K562 (cell line): ENCODE measurements around the gene RGL2. TPM values are rescaled to one million over a fixed set of nuclear protein-coding genes. Genes with fewer than 3 reads are reported as not detected.
A peak's percentile ranks its signal among the peaks of the same experiment; 100 is the strongest.

ENCODE experiments used
- ATAC-seq: fragments of 200-7000 bp; cut with Tn5 transposase; 3 replicates; pipeline ENCODE4 v1.9.1; 2020; ENCODE audit warnings: moderate library complexity
- BruUV-seq: library from RNA; stranded (reverse); fragments of 400-500 nt; replicated peaks from 2 replicates; lab custom pipeline; 2021; lab: Mats Ljungman, UMichigan
- CTCF ChIA-PET: fragments of 300-600 bp; formaldehyde crosslinking; extraction: SDS; loops from one replicate; lab custom pipeline; 2021; ENCODE audit warnings: low intra/inter-chr PET ratio; lab: Yijun Ruan, JAX
- POLR2A ChIA-PET: fragments of 300-600, 350-650 bp; sonication (Branson Sonifier 250); formaldehyde crosslinking; extraction: SDS; loops from one replicate; lab custom pipeline; 2021; ENCODE audit warnings: antibody characterized with exemption, inconsistent platforms; lab: Yijun Ruan, JAX
- DNase-seq, 4 experiments: peaks; one replicate each; pipeline versions ENCODE4 v3.0.0 to v3.0.0-alpha.2; 2011 to 2018; ENCODE audit warnings: low spot score in 3 of 4, mixed read lengths in 3 of 4; ENCODE audit errors: extremely low read depth in 1 of 4
- FAIRE-seq: peaks from 2 replicates; lab custom pipeline; 2011; peaks lifted over from hg19 to GRCh38; lab: Jason Lieb, UNC
- H2AFZ ChIP-seq: 2 replicates; pipeline ENCODE4 v1.6.0; 2011; ENCODE audit warnings: low read depth, low read length, control low read depth, inconsistent platforms
- H3K27ac ChIP-seq: fragments of 200-600 bp; 3 replicates; pipeline ENCODE4 v1.8.0; 2011; ENCODE audit warnings: low read depth, mild to moderate bottlenecking, control low read depth, inconsistent platforms, low read length, moderate library complexity, mixed read lengths; ENCODE audit errors: extremely low read depth
- H3K27me3 ChIP-seq, 2 experiments: fragments of 300-600 bp in 1 of 2; 2 replicates in 1 of 2; 3 replicates in 1 of 2; pipeline versions ENCODE4 v1.6.0 to v1.8.0; 2011; ENCODE audit warnings: inconsistent platforms in 2 of 2, low read length in 2 of 2, mild to moderate bottlenecking in 1 of 2, mixed read lengths in 1 of 2, moderate library complexity in 1 of 2; ENCODE audit not compliant: control insufficient read depth in 2 of 2, insufficient read depth in 2 of 2
- H3K36me3 ChIP-seq: fragments of 300-600 bp; 3 replicates; pipeline ENCODE4 v1.8.0; 2011; ENCODE audit warnings: mild to moderate bottlenecking, low read length, inconsistent platforms; ENCODE audit not compliant: control insufficient read depth, insufficient read depth
- H3K4me1 ChIP-seq, 2 experiments: fragments of 200-600 bp in 1 of 2; replicated peaks in 1 of 2; 2 replicates in 1 of 2; 3 replicates in 1 of 2; pipeline versions ENCODE4 v1.5.1 to v1.8.0; 2011; ENCODE audit warnings: inconsistent platforms in 2 of 2, low read length in 2 of 2, mild to moderate bottlenecking in 1 of 2, mixed read lengths in 1 of 2, moderate library complexity in 1 of 2; ENCODE audit not compliant: control insufficient read depth in 2 of 2, insufficient read depth in 2 of 2
- H3K4me2 ChIP-seq: 2 replicates; pipeline ENCODE4 v1.6.1; 2011; ENCODE audit warnings: low read length, control low read depth, inconsistent platforms, mixed read lengths; ENCODE audit not compliant: insufficient read depth
- H3K4me3 ChIP-seq: fragments of 200-600 bp; sonication (generic), shearing (Covaris generic); 2 replicates; pipeline ENCODE4 v1.5.1; 2016; ENCODE audit warnings: control low read depth, inconsistent platforms
- H3K79me2 ChIP-seq: fragments of 200-600 bp; 3 replicates; pipeline ENCODE4 v1.8.0; 2011; ENCODE audit warnings: low read length, inconsistent platforms; ENCODE audit not compliant: control insufficient read depth, insufficient read depth
- H3K9ac ChIP-seq, 2 experiments: 2 replicates each; pipeline versions ENCODE4 v1.6.0 to v1.6.1; 2011; ENCODE audit warnings: low read depth in 2 of 2, low read length in 2 of 2, control low read depth in 1 of 2, inconsistent platforms in 1 of 2, mild to moderate bottlenecking in 1 of 2, mixed read lengths in 1 of 2; ENCODE audit not compliant: insufficient read depth in 1 of 2
- H3K9me1 ChIP-seq: one replicate; pipeline ENCODE4 v1.6.0; 2011; ENCODE audit warnings: inconsistent platforms, mild to moderate bottlenecking, low read length, moderate library complexity; ENCODE audit not compliant: control insufficient read depth, insufficient read depth
- H3K9me3 ChIP-seq: replicated peaks from 2 replicates; pipeline ENCODE4 v1.5.1; 2011; ENCODE audit warnings: low read depth, low read length, inconsistent platforms; ENCODE audit not compliant: control insufficient read depth, insufficient read depth
- H4K20me1 ChIP-seq: replicated peaks from 2 replicates; pipeline ENCODE4 v1.6.1; 2011; ENCODE audit warnings: low read length, inconsistent platforms, mixed read lengths; ENCODE audit not compliant: control insufficient read depth, insufficient read depth
- CAMTA2 ChIP-seq: fragments of 250-450 bp; sonication (Bioruptor Pico); conservative IDR thresholded peaks from 2 replicates; pipeline ENCODE4 v1.5.1; 2022
- HDAC8 ChIP-seq: fragments of 450-650 bp; IDR thresholded peaks from 2 replicates; pipeline ENCODE4 v1.6.1; 2016; ENCODE audit warnings: mild to moderate bottlenecking, missing genetic modification characterization, moderate library complexity, missing compliant biosample characterization
- HMGXB4 ChIP-seq: sonication (generic); formaldehyde crosslinking; IDR thresholded peaks from 2 replicates; pipeline ENCODE4 v1.8.1; 2023; ENCODE audit warnings: mild to moderate bottlenecking, missing genetic modification reagents
- KDM5B ChIP-seq: fragments of 200-600 bp; sonication (generic); IDR thresholded peaks from 2 replicates; pipeline ENCODE4 v1.6.1; 2012; ENCODE audit warnings: low read depth, mild to moderate bottlenecking, moderate library complexity, low read length, control low read depth, inconsistent platforms; ENCODE audit not compliant: insufficient replicate concordance
- MNT ChIP-seq, 2 experiments: fragments of 450-650 bp; conservative IDR thresholded peaks; 2 replicates each; pipeline ENCODE4 v1.6.1; 2017; ENCODE audit warnings: mild to moderate bottlenecking in 2 of 2, moderate library complexity in 2 of 2
- NFATC3 ChIP-seq: fragments of 450-650 bp; IDR thresholded peaks from 2 replicates; pipeline ENCODE4 v1.6.1; 2017; ENCODE audit warnings: mild to moderate bottlenecking
- SIN3A ChIP-seq, 2 experiments: fragments of 150-350 bp in 1 of 2; IDR thresholded peaks; 2 replicates each; pipeline ENCODE4 v1.6.1; 2011 to 2016; ENCODE audit warnings: borderline replicate concordance in 2 of 2, low read depth in 2 of 2, low read length in 2 of 2, mild to moderate bottlenecking in 2 of 2, moderate library complexity in 2 of 2; ENCODE audit not compliant: control insufficient read depth in 1 of 2
- SRF ChIP-seq, 2 experiments: fragments of 250-450, 450-650 bp in 1 of 2; sonication (Bioruptor Pico) in 1 of 2; sonication (generic) in 1 of 2; formaldehyde crosslinking; IDR thresholded peaks; 2 replicates each; pipeline versions ENCODE4 v1.5.0 to v1.5.1; 2020 to 2022; ENCODE audit warnings: mild to moderate bottlenecking in 1 of 2, missing genetic modification reagents in 1 of 2
- SUPT5H ChIP-seq: fragments of 450-650 bp; IDR thresholded peaks from 2 replicates; pipeline ENCODE4 v1.6.1; 2016
- ZFP91 ChIP-seq: sonication (generic); formaldehyde crosslinking; IDR thresholded peaks from 2 replicates; pipeline ENCODE4 v1.8.0; 2022; ENCODE audit warnings: mild to moderate bottlenecking, missing genetic modification reagents
- ZNF282 ChIP-seq: sonication (generic); formaldehyde crosslinking; IDR thresholded peaks from 2 replicates; pipeline ENCODE4 v1.8.1; 2023; ENCODE audit warnings: missing genetic modification reagents
- ZNF311 ChIP-seq: fragments of 250-450 bp; sonication (Bioruptor Pico); IDR thresholded peaks from 2 replicates; pipeline ENCODE4 v1.4.0; 2020; ENCODE audit warnings: mild to moderate bottlenecking, moderate library complexity
- ZNF398 ChIP-seq: fragments of 250-450 bp; sonication (Bioruptor Pico); IDR thresholded peaks from 2 replicates; pipeline ENCODE4 v1.8.0; 2021; ENCODE audit warnings: moderate library complexity, mild to moderate bottlenecking, inconsistent platforms
- WGBS: fragments of 100-300 bp; shearing (Covaris generic); methylation state at CpG from one replicate; pipeline ENCODE4 v1.1.6; 2016; ENCODE audit warnings: low coverage, mixed read lengths; ENCODE audit not compliant: insufficient coverage; ENCODE audit errors: missing lambda C conversion rate; 5-methylcytosine and 5-hydroxymethylcytosine counted together
- in situ Hi-C: fragments of 300-500 bp; cut with MboI; formaldehyde crosslinking; loops from 4 replicates; pipeline ENCODE4 v1.15.0; 2018; ENCODE audit warnings: inconsistent platforms, mixed read lengths
- intact Hi-C: fragments of 100-400 bp; cut with micrococcal nuclease; formaldehyde crosslinking; loops from 2 replicates; pipeline ENCODE4 v1.14.2; 2022
- polyA plus RNA-seq, 8 experiments: library from polyadenylated mRNA; depleted of rRNA in 4 of 8; stranded (reverse) in 5 of 8; unstranded in 3 of 8; fragments of >200 nt; fragmentation: Nextera tagmentation in 2 of 8; fragmentation: Illumina TruSeq in 1 of 8; extraction: Ambion mirVana in 2 of 8; extraction: Trizol in 1 of 8; gene quantifications; 2 replicates each; pipeline versions ENCODE4 v1.2.1 to v1.2.3, GENCODE V29; 2011 to 2014; ENCODE audit warnings: inconsistent platforms in 1 of 8, missing spikeins in 1 of 8
- total RNA-seq, 7 experiments: library from RNA; depleted of rRNA in 6 of 7; stranded (reverse); fragments of >200 nt in 6 of 7; fragmentation: Illumina TruSeq in 2 of 7; extraction: Trizol in 2 of 7; gene quantifications; 2 replicates each; pipeline versions ENCODE4 v1.2.1 to v1.2.3, GENCODE V29; 2011 to 2021; ENCODE audit warnings: low replicate concordance in 1 of 7

The RGL2 gene
- total and polyA plus RNA-seq, 9 of the 15 experiments (the other 6 are each of a cell fraction or from before 2014, with no cell fraction given) = 1.8 to 57.1 (median 19.5) TPM

- ChIA-PET POLR2A (interaction anchor here (0.6 to 8.1 kb wide), 9 partner anchors 8 to 1758 kb away, joined by 3 to 90 read pairs (median 12); partner anchors contain the start of genes PFDN6 and WDR46), CTCF (no interaction called here)
- peaks cover 76% of the 10 kb centered on the region for H3K36me3 ChIP-seq
- BruUV-seq = no TSS peak
- 4% methylated on average over 11 of the region's 11 CpGs for WGBS
- H3K79me2 ChIP-seq = peaks cover 68% of the 10 kb centered on the region
- intact Hi-C loops (loop anchor here (10.0 kb wide), 1 partner anchor 301 kb away; no protein-coding TSS in a partner anchor), in situ Hi-C loops (loop anchor here (10.0 kb wide), 1 partner anchor 131 kb away; no protein-coding TSS in a partner anchor)
- H3K9me1 ChIP-seq = no peaks in the 10 kb centered on the region
- no peaks in the 10 kb centered on the region for H3K9me3 ChIP-seq
- H3K27ac ChIP-seq = peak overlapping the region; percentile 98
- peak overlapping the region; percentile 93 for H3K4me3 ChIP-seq
- no peak overlapping the region for H2AFZ ChIP-seq
- peaks cover 28 to 38% of the 10 kb centered on the region in 2 experiments for H3K4me1 ChIP-seq
- peaks cover 42% of the 10 kb centered on the region for H4K20me1 ChIP-seq
- no peaks in the 10 kb centered on the region; a peak in 1 of 5 replicates for H3K27me3 ChIP-seq
- DNase-seq (no peak), FAIRE-seq (no peak), ATAC-seq (no peak)
- peak overlapping the region; percentile 99 for H3K4me2 ChIP-seq
- peak overlapping the region; percentile 92 to 100 for H3K9ac ChIP-seq
- TF ChIP-seq ZNF311 (CRISPR knock-in tag) (no peak), KDM5B (peak; percentile 3), MNT (conservative IDR thresholded peaks at IDR 0.05) (0 out of 4 replicates have a peak, but pooled peaks of 1 of the 2 experiments have one; percentile 14), CAMTA2 (CRISPR knock-in tag) (no peak), ZNF282 (CRISPR knock-in tag) (no peak), HMGXB4 (CRISPR knock-in tag) (no peak), SRF (CRISPR knock-in tag; IDR thresholded peaks at IDR 0.05) (no peak), ZFP91 (CRISPR knock-in tag) (0 out of 2 replicates have a peak, but pooled peaks have one; percentile 25), HDAC8 (tag) (no peak), SIN3A (IDR thresholded peaks at IDR 0.05; ENCODE audit: borderline replicate concordance in 2 of 2, control insufficient read depth in 1 of 2, low read depth in 2 of 2, low read length in 2 of 2) (peak in 1 of 2 experiments; percentile 5; a peak in 1 of 4 replicates), SUPT5H (peak; percentile 24), ZNF398 (CRISPR knock-in tag) (no peak), NFATC3 (no peak)
These were observed 25.4 kb downstream of the RGL2 start for GRCh38 chr6:33273129-33273923.
